ENCODE data around the gene SARNP. TPM values are rescaled to one million over a fixed set of nuclear protein-coding genes. Genes with fewer than 3 reads are reported as not detected.

Gene SARNP
- total RNA-seq, 1 donor, result 94.6 TPM

GRCh38 chr12:55722948-55723347, 94.6 kb downstream of the SARNP start:
- TF ChIP-seq CTCF (IDR thresholded peaks at IDR 0.05; ENCODE audit: insufficient read depth, low read depth, low read length), result no peak
- H3K4me3 ChIP-seq (ENCODE audit: low read depth, low read length), result no peak overlapping the region
- no peak for DNase-seq (ENCODE audit: low read depth)

GRCh38 chr12:55721601-55722213, 95.8 kb downstream of the SARNP start:
- no peak for DNase-seq (ENCODE audit: low read depth)
- no peak for TF ChIP-seq CTCF (IDR thresholded peaks at IDR 0.05; ENCODE audit: insufficient read depth, low read depth, low read length)
- H3K4me3 ChIP-seq (ENCODE audit: low read depth, low read length), result no peak overlapping the region

GRCh38 chr12:55720894-55721444, 96.6 kb downstream of the SARNP start:
- peak; percentile 45 for TF ChIP-seq CTCF (IDR thresholded peaks at IDR 0.05; ENCODE audit: insufficient read depth, low read depth, low read length)
- peak; percentile 79 for DNase-seq (ENCODE audit: low read depth)
- H3K4me3 ChIP-seq (ENCODE audit: low read depth, low read length), result no peak overlapping the region

GRCh38 chr12:55720071-55720564, 97.4 kb downstream of the SARNP start, which contains the start of gene RDH5:
Gene RDH5, plus strand, starts transcription at chr12:55720393. Its CDS starts 792 bp downstream, at chr12:55721185.
- no peak within 1 kb of the TSS for H3K4me3 ChIP-seq (ENCODE audit: low read depth, low read length)
- DNase-seq (ENCODE audit: low read depth), result peak; percentile 55
- TF ChIP-seq CTCF (IDR thresholded peaks at IDR 0.05; ENCODE audit: insufficient read depth, low read depth, low read length), result no peak

GRCh38 chr12:55719371-55719770, 98.2 kb downstream of the SARNP start:
- TF ChIP-seq CTCF (IDR thresholded peaks at IDR 0.05; ENCODE audit: insufficient read depth, low read depth, low read length), result no peak
- DNase-seq (ENCODE audit: low read depth), result no peak

GRCh38 chr12:55718624-55719275, 98.8 kb downstream of the SARNP start:
- DNase-seq (ENCODE audit: low read depth), result no peak
- no peak for TF ChIP-seq CTCF (IDR thresholded peaks at IDR 0.05; ENCODE audit: insufficient read depth, low read depth, low read length)
- no peak overlapping the region for H3K4me3 ChIP-seq (ENCODE audit: low read depth, low read length)

More at GRCh38 chr12:55719371-55719770, 98.2 kb downstream of the SARNP start:
- H3K4me3 ChIP-seq (ENCODE audit: low read depth, low read length), result no peak overlapping the region
